GM19099 (cell line): ENCODE measurements around the gene HRH1.

Experiments
- POLR2A ChIP-seq: IDR thresholded peaks from 3 replicates; pipeline ENCODE4 v1.6.1; 2011; ENCODE audit warnings: low read depth; ENCODE audit not compliant: insufficient read length; ENCODE audit errors: extremely low read depth

The HRH1 gene

GRCh38 chr3:11238060-11238459 is 83.8 kb downstream of the HRH1 start:
- TF ChIP-seq POLR2A = no peak

- no peak for TF ChIP-seq POLR2A
These were observed 84.6 kb downstream of the HRH1 start for GRCh38 chr3:11238880-11239279.

- no peak for TF ChIP-seq POLR2A
These were observed 85.5 kb downstream of the HRH1 start for GRCh38 chr3:11239796-11240195.

GRCh38 chr3:11240496-11240895 is 86.2 kb downstream of the HRH1 start:
- TF ChIP-seq POLR2A = no peak

GRCh38 chr3:11244121-11244677 is 89.9 kb downstream of the HRH1 start:
- TF ChIP-seq POLR2A = no peak

GRCh38 chr3:11245276-11245675 is 91.0 kb downstream of the HRH1 start:
- TF ChIP-seq POLR2A = no peak

GRCh38 chr3:11245827-11246662 is 91.8 kb downstream of the HRH1 start:
- TF ChIP-seq POLR2A = no peak

- TF ChIP-seq POLR2A = no peak
These were observed 92.3 kb downstream of the HRH1 start for GRCh38 chr3:11246663-11246970.

GRCh38 chr3:11247362-11247761 is 93.1 kb downstream of the HRH1 start:
- no peak for TF ChIP-seq POLR2A

- no peak for TF ChIP-seq POLR2A
These were observed 94.3 kb downstream of the HRH1 start for GRCh38 chr3:11248596-11248995.

- TF ChIP-seq POLR2A = no peak
These were observed 96.9 kb downstream of the HRH1 start for GRCh38 chr3:11250902-11251806.

GRCh38 chr3:11251807-11252176 is 97.5 kb downstream of the HRH1 start:
- TF ChIP-seq POLR2A = no peak

- TF ChIP-seq POLR2A = no peak
These were observed 100.6 kb downstream of the HRH1 start for GRCh38 chr3:11254876-11255275.

GRCh38 chr3:11258958-11259357 is 104.7 kb downstream of the HRH1 start:
- no peak for TF ChIP-seq POLR2A

GRCh38 chr3:11260460-11260859 is 106.2 kb downstream of the HRH1 start:
- no peak for TF ChIP-seq POLR2A

- TF ChIP-seq POLR2A = no peak
These were observed 114.7 kb downstream of the HRH1 start for GRCh38 chr3:11269007-11269406.
